ACC112 (cell line): ENCODE results near the gene IMPG1.

Source experiments
- H2AFZ ChIP-seq: fragments of 200-600 bp; sonication (generic); one replicate; pipeline ENCODE4 v1.6.0; 2017; ENCODE audit warnings: antibody characterized with exemption, low read length; ENCODE audit not compliant: unreplicated experiment
- H3K27ac ChIP-seq: fragments of 200-600 bp; sonication (generic); 2 replicates; pipeline ENCODE4 v1.5.1; 2014; ENCODE audit warnings: low read depth, mild to moderate bottlenecking, antibody characterized with exemption, low read length, moderate library complexity
- H3K27me3 ChIP-seq: fragments of 200-600 bp; sonication (generic); 2 replicates; pipeline ENCODE4 v1.6.1; 2014; ENCODE audit warnings: mild to moderate bottlenecking, antibody characterized with exemption, low read length, moderate library complexity, mixed read lengths; ENCODE audit not compliant: insufficient read depth
- H3K36me3 ChIP-seq: fragments of 200-600 bp; sonication (generic); 2 replicates; pipeline ENCODE4 v1.6.1; 2016; ENCODE audit warnings: mild to moderate bottlenecking, antibody characterized with exemption, low read length, moderate library complexity, mixed read lengths; ENCODE audit not compliant: insufficient read depth
- H3K4me1 ChIP-seq: fragments of 200-600 bp; sonication (generic); one replicate; pipeline ENCODE4 v1.6.1; 2016; ENCODE audit warnings: low read length, mixed read lengths; ENCODE audit not compliant: insufficient read depth, unreplicated experiment, control insufficient read depth
- H3K4me3 ChIP-seq: fragments of 200-600 bp; sonication (generic); 2 replicates; pipeline ENCODE4 v1.5.1; 2014; ENCODE audit warnings: mild to moderate bottlenecking, low read depth, low read length
- H3K79me2 ChIP-seq: fragments of 200-600 bp; sonication (generic); one replicate; pipeline ENCODE4 v1.6.0; 2016; ENCODE audit warnings: low read length; ENCODE audit not compliant: control insufficient read depth, unreplicated experiment, insufficient read depth

IMPG1 gene

GRCh38 chr6:75947935-75948334 lies 124.5 kb downstream of the IMPG1 start:
- H3K27me3 ChIP-seq: peaks cover 74% of the 10 kb centered on the region
- no peak overlapping the region for H3K27ac ChIP-seq
- H2AFZ ChIP-seq: no peak overlapping the region
- H3K4me3 ChIP-seq: no peak overlapping the region
- H3K36me3 ChIP-seq: no peaks in the 10 kb centered on the region
- no peaks in the 10 kb centered on the region for H3K79me2 ChIP-seq
- H3K4me1 ChIP-seq: no peaks in the 10 kb centered on the region

- Histone ChIP-seq H2AFZ (no peak overlapping the region), H3K79me2 (no peaks in the 10 kb centered on the region), H3K27me3 (peaks cover 79% of the 10 kb centered on the region), H3K36me3 (no peaks in the 10 kb centered on the region), H3K4me3 (no peak overlapping the region), H3K4me1 (no peaks in the 10 kb centered on the region), H3K27ac (no peak overlapping the region)
Measured at GRCh38 chr6:75946146-75946831, 126.2 kb downstream of the IMPG1 start.

- H3K36me3 ChIP-seq: no peaks in the 10 kb centered on the region
- H3K79me2 ChIP-seq: no peaks in the 10 kb centered on the region
- H3K27me3 ChIP-seq: peaks cover 72% of the 10 kb centered on the region
- H3K4me1 ChIP-seq: no peaks in the 10 kb centered on the region
- no peak overlapping the region for H3K27ac ChIP-seq
- H2AFZ ChIP-seq: no peak overlapping the region
- H3K4me3 ChIP-seq: no peak overlapping the region
Measured at GRCh38 chr6:75943381-75943780, 129.1 kb downstream of the IMPG1 start.

GRCh38 chr6:75941509-75941908 lies 131.0 kb downstream of the IMPG1 start:
- no peaks in the 10 kb centered on the region for H3K36me3 ChIP-seq
- no peak overlapping the region for H2AFZ ChIP-seq
- H3K27ac ChIP-seq: no peak overlapping the region
- H3K4me3 ChIP-seq: no peak overlapping the region
- H3K79me2 ChIP-seq: no peaks in the 10 kb centered on the region
- peaks cover 53% of the 10 kb centered on the region for H3K27me3 ChIP-seq
- no peaks in the 10 kb centered on the region for H3K4me1 ChIP-seq

- Histone ChIP-seq H3K4me1 (no peaks in the 10 kb centered on the region), H2AFZ (no peak overlapping the region), H3K4me3 (no peak overlapping the region), H3K27ac (no peak overlapping the region), H3K79me2 (no peaks in the 10 kb centered on the region), H3K27me3 (peaks cover 44% of the 10 kb centered on the region), H3K36me3 (no peaks in the 10 kb centered on the region)
Measured at GRCh38 chr6:75940564-75940963, 131.9 kb downstream of the IMPG1 start.

- H3K4me1 ChIP-seq: no peaks in the 10 kb centered on the region
- H2AFZ ChIP-seq: no peak overlapping the region
- no peak overlapping the region for H3K27ac ChIP-seq
Measured at GRCh38 chr6:75937846-75938245, 134.6 kb downstream of the IMPG1 start.

GRCh38 chr6:75936682-75937081 lies 135.8 kb downstream of the IMPG1 start:
- Histone ChIP-seq H3K4me1 (no peaks in the 10 kb centered on the region), H3K79me2 (no peaks in the 10 kb centered on the region), H2AFZ (no peak overlapping the region), H3K36me3 (no peaks in the 10 kb centered on the region), H3K4me3 (no peak overlapping the region), H3K27ac (no peak overlapping the region), H3K27me3 (peaks cover 10% of the 10 kb centered on the region; the same call in 1 of the 2 replicates)

More at GRCh38 chr6:75937846-75938245, 134.6 kb downstream of the IMPG1 start:
- no peaks in the 10 kb centered on the region for H3K79me2 ChIP-seq
- no peak overlapping the region for H3K4me3 ChIP-seq
- no peaks in the 10 kb centered on the region for H3K36me3 ChIP-seq
- H3K27me3 ChIP-seq: peaks cover 22% of the 10 kb centered on the region

- Histone ChIP-seq H3K27ac (no peak overlapping the region), H3K4me3 (peak overlapping the region; percentile 84), H3K27me3 (no peaks in the 10 kb centered on the region), H3K4me1 (no peaks in the 10 kb centered on the region), H3K36me3 (no peaks in the 10 kb centered on the region), H3K79me2 (no peaks in the 10 kb centered on the region), H2AFZ (peak overlapping the region; percentile 95)
Measured at GRCh38 chr6:75935473-75935793, 137.0 kb downstream of the IMPG1 start.

GRCh38 chr6:75934643-75935472 lies 137.6 kb downstream of the IMPG1 start:
- Histone ChIP-seq H3K4me3 (peak overlapping the region; percentile 84), H3K27ac (no peak overlapping the region), H2AFZ (peak overlapping the region; percentile 95)

GRCh38 chr6:75933387-75933975 lies 139.0 kb downstream of the IMPG1 start:
- Histone ChIP-seq H3K27me3 (no peaks in the 10 kb centered on the region), H3K4me3 (no peak overlapping the region), H3K36me3 (no peaks in the 10 kb centered on the region), H3K79me2 (no peaks in the 10 kb centered on the region), H3K27ac (no peak overlapping the region), H2AFZ (no peak overlapping the region), H3K4me1 (no peaks in the 10 kb centered on the region)

More at GRCh38 chr6:75934643-75935472, 137.6 kb downstream of the IMPG1 start:
- Histone ChIP-seq H3K36me3 (no peaks in the 10 kb centered on the region), H3K27me3 (no peaks in the 10 kb centered on the region), H3K4me1 (no peaks in the 10 kb centered on the region), H3K79me2 (no peaks in the 10 kb centered on the region)
